GM12872 (cell line): ENCODE data around the gene S100A11.

Experiments used
- CTCF ChIP-seq: IDR thresholded peaks from 3 replicates; pipeline ENCODE4 v1.5.1; 2011; ENCODE audit warnings: low read depth, mild to moderate bottlenecking, low read length, moderate library complexity; ENCODE audit not compliant: insufficient read depth

S100A11 gene

GRCh38 chr1:151998611-151999362 is 38.0 kb downstream of the S100A11 start:
- TF ChIP-seq CTCF: no peak

GRCh38 chr1:151997284-151997570 is 39.6 kb downstream of the S100A11 start:
- no peak for TF ChIP-seq CTCF

- TF ChIP-seq CTCF: no peak
Measured at GRCh38 chr1:151995774-151996173, 41.0 kb downstream of the S100A11 start.

GRCh38 chr1:151994956-151995355 is 41.8 kb downstream of the S100A11 start:
- no peak for TF ChIP-seq CTCF

- no peak for TF ChIP-seq CTCF
Measured at GRCh38 chr1:151993734-151994496, 42.9 kb downstream of the S100A11 start, which contains the start of gene S100A10. S100A10 (minus strand) TSS chr1:151993859; CDS start chr1:151986230, 7,629 bp downstream.

GRCh38 chr1:151993084-151993733 is 43.6 kb downstream of the S100A11 start:
- TF ChIP-seq CTCF: no peak

- no peak for TF ChIP-seq CTCF
Measured at GRCh38 chr1:151992303-151993083, 44.3 kb downstream of the S100A11 start.
